ENCODE measurements around the gene IGF1R. TPM values are rescaled to one million over a fixed set of nuclear protein-coding genes. Genes with fewer than 3 reads are reported as not detected.

IGF1R gene
- total and polyA plus RNA-seq, 2 of the 13 experiments (the other 11 are each of a cell fraction or from before 2014, with no cell fraction given), result 15.9 to 18.4 TPM

DNA sequence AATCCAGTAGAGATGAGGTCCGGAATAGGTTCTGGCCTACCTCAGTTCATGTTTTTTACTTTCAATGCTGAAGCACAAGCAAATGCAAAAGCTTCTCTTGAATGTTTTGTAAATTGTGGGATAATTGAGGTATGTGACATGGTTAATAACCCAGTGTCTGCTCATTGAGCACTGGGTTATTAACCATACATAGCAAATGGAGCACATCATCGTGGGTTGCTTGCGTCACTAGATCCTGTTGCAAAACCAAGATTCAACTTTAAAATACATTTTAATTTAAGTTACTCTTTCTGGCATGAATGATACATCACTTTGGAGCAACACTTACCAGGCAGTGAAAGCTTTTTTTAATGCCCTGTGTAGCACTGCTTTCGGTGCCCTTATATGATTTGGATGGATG is 165.6 kb downstream of the IGF1R start:
- Histone ChIP-seq H3K27ac (ENCODE audit: extremely low read length, insufficient read depth, low read length) (no peak overlapping the region), H3K4me3 (replicated peaks in 1 of 3; ENCODE audit: insufficient read depth in 1 of 3, low read depth in 2 of 3, low read length in 3 of 3) (no peak overlapping the region), H3K9ac (ENCODE audit: insufficient read depth, low read depth, low read length) (no peak overlapping the region), H3K9me3 (ENCODE audit: low read length) (no peaks in the 10 kb centered on the region), H3K4me1 (ENCODE audit: insufficient read depth, low read length) (peaks cover 58% of the 10 kb centered on the region), H3K79me2 (ENCODE audit: insufficient read depth, low read length) (peaks cover 31% of the 10 kb centered on the region), H3K4me2 (ENCODE audit: low read depth, low read length) (no peak overlapping the region), H4K20me1 (ENCODE audit: insufficient read depth, low read length) (peaks cover 58% of the 10 kb centered on the region), H3K27me3 (ENCODE audit: control insufficient read depth in 1 of 2, insufficient read depth in 2 of 2, low read length in 2 of 2) (no peaks in the 10 kb centered on the region), H3K36me3 (replicated peaks in 1 of 2; ENCODE audit: control insufficient read depth in 1 of 2, insufficient read depth in 2 of 2, low read length in 2 of 2) (no peaks in the 10 kb centered on the region), H2AFZ (ENCODE audit: low read length) (no peak overlapping the region)
- ChIA-PET CTCF (ENCODE audit: low intra/inter-chr PET ratio, low total read pairs) (no interaction called here), POLR2A (no interaction called here)
- 99% methylated on average over 4 of the region's 4 CpGs for WGBS (ENCODE audit: low lambda C conversion rate)
- no peak for TF ChIP-seq FOXK1 (CRISPR knock-in tag; IDR thresholded peaks at IDR 0.05; ENCODE audit: borderline replicate concordance, low read depth)
- TF ChIP-seq CEBPG (CRISPR knock-in tag; IDR thresholded peaks at IDR 0.05), result no peak
- FAIRE-seq (no peak), DNase-seq (ENCODE audit: low spot score) (no peak), ATAC-seq (no peak)
- BruUV-seq (replicated peaks), result no TSS peak
- in situ Hi-C loops (cut with HindIII; ENCODE audit: extremely low pct_ligation_motif_present, low pct_unique_long_range_greater_than_20kb) (no loop called here), intact Hi-C loops (cut with micrococcal nuclease; ENCODE audit: unreplicated experiment) (no loop called here)

DNA sequence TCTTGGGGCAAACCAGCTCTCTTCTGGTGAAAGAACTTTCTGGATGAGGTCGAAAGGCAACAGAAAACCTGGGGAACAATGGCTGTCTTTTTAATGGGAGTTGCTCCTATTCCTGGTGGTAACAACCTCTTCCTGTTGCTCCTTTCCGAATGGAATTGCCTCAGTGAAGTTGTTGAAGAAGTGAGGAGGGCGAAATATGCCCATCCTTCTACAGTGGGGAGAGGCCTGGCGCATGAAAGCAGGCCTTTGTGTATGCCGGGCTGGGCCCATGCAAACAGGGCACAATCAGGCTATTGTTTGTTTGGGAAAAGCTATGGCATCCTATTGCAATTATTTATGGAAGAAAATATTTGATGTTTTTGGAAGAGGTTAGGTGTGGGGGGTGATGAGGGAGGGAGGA is 166.9 kb downstream of the IGF1R start:
- H3K36me3 ChIP-seq (replicated peaks in 1 of 2; ENCODE audit: control insufficient read depth in 1 of 2, insufficient read depth in 2 of 2, low read length in 2 of 2), result no peaks in the 10 kb centered on the region
- intact Hi-C loops (cut with micrococcal nuclease; ENCODE audit: unreplicated experiment), result no loop called here
- H4K20me1 ChIP-seq (ENCODE audit: insufficient read depth, low read length), result peaks cover 56% of the 10 kb centered on the region
- in situ Hi-C loops (cut with HindIII; ENCODE audit: extremely low pct_ligation_motif_present, low pct_unique_long_range_greater_than_20kb), result no loop called here
- TF ChIP-seq MEIS1 (CRISPR knock-in tag; IDR thresholded peaks at IDR 0.05; ENCODE audit: borderline replicate concordance) (no peak), SOX13 (IDR thresholded peaks at IDR 0.05) (no peak), SOX13 (CRISPR knock-in tag; conservative IDR thresholded peaks at IDR 0.05 in 1 of 2, IDR thresholded peaks at IDR 0.05 in 1 of 2) (peak in 1 of 2 experiments; percentile 47; a peak in 1 of 4 replicates)
- H3K4me2 ChIP-seq (ENCODE audit: low read depth, low read length), result no peak overlapping the region
- H3K79me2 ChIP-seq (ENCODE audit: insufficient read depth, low read length), result peaks cover 34% of the 10 kb centered on the region
- FAIRE-seq (no peak), ATAC-seq (no peak), DNase-seq (ENCODE audit: low spot score) (peak; percentile 20)
- no peaks in the 10 kb centered on the region for H3K9me3 ChIP-seq (ENCODE audit: low read length)
- H3K9ac ChIP-seq (ENCODE audit: insufficient read depth, low read depth, low read length), result no peak overlapping the region
- no peak overlapping the region for H3K4me3 ChIP-seq (replicated peaks in 1 of 3; ENCODE audit: insufficient read depth in 1 of 3, low read depth in 2 of 3, low read length in 3 of 3)
- H3K27ac ChIP-seq (ENCODE audit: extremely low read length, insufficient read depth, low read length), result no peak overlapping the region
- H3K27me3 ChIP-seq (ENCODE audit: control insufficient read depth in 1 of 2, insufficient read depth in 2 of 2, low read length in 2 of 2), result no peaks in the 10 kb centered on the region
- H3K4me1 ChIP-seq (ENCODE audit: insufficient read depth, low read length), result peaks cover 58% of the 10 kb centered on the region
- ChIA-PET CTCF (ENCODE audit: low intra/inter-chr PET ratio, low total read pairs) (no interaction called here), POLR2A (no interaction called here)
- 95% methylated on average over 5 of the region's 5 CpGs for WGBS (ENCODE audit: low lambda C conversion rate)
- BruUV-seq (replicated peaks), result no TSS peak
- H2AFZ ChIP-seq (ENCODE audit: low read length), result no peak overlapping the region
